IMR-90 (cell line): ENCODE measurements around the gene MAMDC4. TPM values are rescaled to one million over a fixed set of nuclear protein-coding genes. Genes with fewer than 3 reads are reported as not detected.

ENCODE experiments used
- ATAC-seq: fragments of 200-7000 bp; cut with Tn5 transposase; 2 replicates; pipeline ENCODE4 v1.9.1; 2020; ENCODE audit warnings: low read depth, mild to moderate bottlenecking, moderate library complexity
- BruUV-seq: library from RNA; stranded (reverse); fragments of 400-500 nt; replicated peaks from 2 replicates; lab custom pipeline; 2021; lab: Mats Ljungman, UMichigan
- CTCF ChIA-PET: fragments of 300-600 bp; formaldehyde crosslinking; extraction: SDS; loops from one replicate; lab custom pipeline; 2021; ENCODE audit warnings: antibody characterized with exemption; lab: Yijun Ruan, JAX
- POLR2A ChIA-PET: fragments of 300-600 bp; sonication (Branson Sonifier 250); formaldehyde crosslinking; loops from one replicate; lab custom pipeline; 2022; ENCODE audit warnings: antibody characterized with exemption; ENCODE audit not compliant: unreplicated experiment; lab: Charles Lee
- DNase-seq: peaks from one replicate; pipeline ENCODE4 v3.0.0; 2013
- H2AFZ ChIP-seq: replicated peaks from 2 replicates; pipeline ENCODE3; 2013; ENCODE audit warnings: low read length, mild to moderate bottlenecking; ENCODE audit not compliant: poor library complexity
- H2AK5ac ChIP-seq: 2 replicates; pipeline ENCODE4 v1.6.1; 2013; ENCODE audit warnings: low read depth, low read length, inconsistent platforms
- H2AK9ac ChIP-seq: replicated peaks from 2 replicates; pipeline ENCODE3; 2013; ENCODE audit warnings: mild to moderate bottlenecking, low read depth, low read length, moderate library complexity; ENCODE audit not compliant: poor library complexity
- H2BK120ac ChIP-seq: 2 replicates; pipeline ENCODE4 v1.6.1; 2013; ENCODE audit warnings: low read depth, low read length, inconsistent platforms
- H2BK15ac ChIP-seq: 3 replicates; pipeline ENCODE4 v1.6.1; 2013; ENCODE audit warnings: low read depth, low read length, inconsistent platforms
- H2BK20ac ChIP-seq: 2 replicates; pipeline ENCODE4 v1.6.1; 2013; ENCODE audit warnings: low read depth, mild to moderate bottlenecking, inconsistent platforms, low read length, moderate library complexity
- H2BK5ac ChIP-seq: 2 replicates; pipeline ENCODE4 v1.6.1; 2013; ENCODE audit warnings: mild to moderate bottlenecking, low read depth, low read length, inconsistent platforms; ENCODE audit not compliant: poor library complexity, severe bottlenecking
- H3K14ac ChIP-seq: replicated peaks from 2 replicates; pipeline ENCODE4 v1.6.1; 2013; ENCODE audit warnings: low read depth, low read length, inconsistent platforms
- H3K18ac ChIP-seq: 2 replicates; pipeline ENCODE4 v1.6.1; 2013; ENCODE audit warnings: low read depth, low read length, control low read depth
- H3K23ac ChIP-seq: 2 replicates; pipeline ENCODE4 v1.6.1; 2013; ENCODE audit warnings: low read depth, low read length, inconsistent platforms
- H3K27ac ChIP-seq: 2 replicates; pipeline ENCODE4 v1.5.1; 2013; ENCODE audit warnings: mild to moderate bottlenecking, control low read depth, low read length; ENCODE audit not compliant: insufficient read depth
- H3K27me3 ChIP-seq: 2 replicates; pipeline ENCODE4 v1.6.1; 2013; ENCODE audit warnings: low read length; ENCODE audit not compliant: control insufficient read depth, insufficient read depth
- H3K36me3 ChIP-seq: 2 replicates; pipeline ENCODE4 v1.6.1; 2013; ENCODE audit warnings: low read length, mixed read lengths; ENCODE audit not compliant: control insufficient read depth, insufficient read depth
- H3K4ac ChIP-seq: 2 replicates; pipeline ENCODE4 v1.6.1; 2013; ENCODE audit warnings: low read depth, low read length, inconsistent platforms
- H3K4me1 ChIP-seq: 2 replicates; pipeline ENCODE4 v1.6.1; 2013; ENCODE audit warnings: low read length, mixed read lengths; ENCODE audit not compliant: control insufficient read depth, insufficient read depth
- H3K4me2 ChIP-seq: 2 replicates; pipeline ENCODE4 v1.6.1; 2013; ENCODE audit warnings: low read depth, mild to moderate bottlenecking, control low read depth, low read length, moderate library complexity
- H3K4me3 ChIP-seq: 2 replicates; pipeline ENCODE4 v1.5.1; 2013; ENCODE audit warnings: low read depth, mild to moderate bottlenecking, control low read depth, low read length, moderate library complexity; ENCODE audit not compliant: insufficient read depth
- H3K56ac ChIP-seq: 2 replicates; pipeline ENCODE4 v1.6.1; 2013; ENCODE audit warnings: low read length, inconsistent platforms; ENCODE audit not compliant: insufficient read depth; ENCODE audit errors: extremely low read depth
- H3K79me1 ChIP-seq, 2 experiments: 2 replicates each; pipeline ENCODE4 v1.6.1; 2013; ENCODE audit warnings: low read length in 2 of 2, inconsistent platforms in 1 of 2, low read depth in 1 of 2
- H3K9ac ChIP-seq: 2 replicates; pipeline ENCODE4 v1.6.1; 2013; ENCODE audit warnings: low read depth, low read length, control low read depth
- H3K9me1 ChIP-seq: 2 replicates; pipeline ENCODE4 v1.6.1; 2013; ENCODE audit warnings: low read length, inconsistent platforms; ENCODE audit not compliant: insufficient read depth
- H3K9me3 ChIP-seq: 2 replicates; pipeline ENCODE4 v1.6.1; 2013; ENCODE audit warnings: low read length; ENCODE audit not compliant: control insufficient read depth, insufficient read depth
- H4K20me1 ChIP-seq: 2 replicates; pipeline ENCODE4 v1.6.1; 2013; ENCODE audit warnings: low read length, inconsistent platforms; ENCODE audit not compliant: insufficient read depth
- H4K5ac ChIP-seq: 2 replicates; pipeline ENCODE4 v1.6.1; 2013; ENCODE audit warnings: mild to moderate bottlenecking, low read depth, low read length, control low read depth
- H4K8ac ChIP-seq, 2 experiments: 2 replicates each; pipeline ENCODE4 v1.6.1; 2013; ENCODE audit warnings: low read depth in 2 of 2, low read length in 2 of 2, control low read depth in 1 of 2, inconsistent platforms in 1 of 2
- H4K91ac ChIP-seq: 2 replicates; pipeline ENCODE4 v1.6.1; 2013; ENCODE audit warnings: low read depth, low read length, inconsistent platforms; ENCODE audit not compliant: insufficient read depth
- CEBPB ChIP-seq: IDR thresholded peaks from 2 replicates; pipeline ENCODE4 v1.6.1; 2012; ENCODE audit warnings: low read depth, low read length, improper control_type of control experiment
- MXI1 ChIP-seq: IDR thresholded peaks from 2 replicates; pipeline ENCODE4 v1.6.1; 2012; ENCODE audit warnings: low read depth, mild to moderate bottlenecking, low read length, moderate library complexity, borderline replicate concordance
- POLR2A ChIP-seq: IDR thresholded peaks from 2 replicates; pipeline ENCODE4 v1.6.1; 2012; ENCODE audit warnings: mild to moderate bottlenecking, low read depth, low read length
- RAD21 ChIP-seq: IDR thresholded peaks from 2 replicates; pipeline ENCODE4 v1.6.1; 2012; ENCODE audit warnings: low read length, improper control_type of control experiment
- SMC3 ChIP-seq: fragments of 150-350 bp; IDR thresholded peaks from 2 replicates; pipeline ENCODE4 v1.6.1; 2016; ENCODE audit warnings: low read depth, mild to moderate bottlenecking, antibody characterized with exemption, low read length, moderate library complexity
- USF2 ChIP-seq: fragments of 150-350 bp; IDR thresholded peaks from 2 replicates; pipeline ENCODE4 v1.6.1; 2017; ENCODE audit warnings: mild to moderate bottlenecking, antibody characterized with exemption, low read length, low read depth
- WGBS, 2 experiments: methylation state at CpG; one replicate each; pipeline versions ENCODE4 v1.1.5 to v1.1.7; 2013; ENCODE audit warnings: missing lambda C conversion rate in 2 of 2; ENCODE audit not compliant: insufficient read length in 1 of 2; ENCODE audit errors: extremely low coverage in 2 of 2; 5-methylcytosine and 5-hydroxymethylcytosine counted together
- dilution Hi-C: fragments of 300-500 bp; cut with HindIII; formaldehyde crosslinking; loops from one replicate; pipeline ENCODE4 v1.14.3; 2018; ENCODE audit warnings: low sequenced_read_pairs; ENCODE audit not compliant: unreplicated experiment
- in situ Hi-C: fragments of 300-500 bp; cut with MboI; formaldehyde crosslinking; loops from 3 replicates; pipeline ENCODE4 v1.14.3; 2019; ENCODE audit warnings: low sequenced_read_pairs, inconsistent platforms, mixed read lengths
- intact Hi-C: fragments of 100-400 bp; cut with micrococcal nuclease; formaldehyde crosslinking; loops from 2 replicates; pipeline ENCODE4 v1.10.0; 2022
- polyA plus RNA-seq, 3 experiments: library from polyadenylated mRNA; depleted of rRNA; stranded (reverse); fragments of >200 nt; gene quantifications; 2 replicates each; pipeline ENCODE4 v1.2.3, GENCODE V29; 2012; ENCODE audit warnings: low replicate concordance in 1 of 3
- total RNA-seq: library from RNA; depleted of rRNA; stranded (reverse); fragments of >200 nt; gene quantifications from 2 replicates; pipeline ENCODE4 v1.2.3, GENCODE V29; 2012

Gene MAMDC4
- total and polyA plus RNA-seq, 2 of the 4 experiments (the other 2 are of a cell fraction): 0.18 to 3.5 TPM

GRCh38 chr9:136896027-136896426 lies 43.9 kb downstream of the MAMDC4 start:
- no peak overlapping the region for H3K56ac ChIP-seq
- dilution Hi-C loops (no loop called here), in situ Hi-C loops (no loop called here), intact Hi-C loops (no loop called here)
- 80% methylated on average over 11 of the region's 11 CpGs; no CpG with 5 or more reads in 1 of the 2 experiments for WGBS, 2 experiments
- H2BK15ac ChIP-seq: no peak overlapping the region
- no peak overlapping the region for H2AK5ac ChIP-seq
- no peak overlapping the region for H4K8ac ChIP-seq
- ChIA-PET POLR2A (no interaction called here), CTCF (no interaction called here)
- H3K14ac ChIP-seq: no peak overlapping the region
- H2AK9ac ChIP-seq: no peak overlapping the region
- no peak overlapping the region for H2BK120ac ChIP-seq
- no peak overlapping the region for H2BK5ac ChIP-seq
- peaks cover 25 to 70% of the 10 kb centered on the region in 2 experiments for H3K79me1 ChIP-seq
- DNase-seq: no peak
- H3K4me1 ChIP-seq: no peaks in the 10 kb centered on the region
- no peak overlapping the region for H3K4me2 ChIP-seq
- no TSS peak for BruUV-seq
- H3K27ac ChIP-seq: no peak overlapping the region
- no peak overlapping the region for H3K23ac ChIP-seq
- H3K18ac ChIP-seq: no peak overlapping the region
- H3K9ac ChIP-seq: no peak overlapping the region
- no peaks in the 10 kb centered on the region for H3K9me3 ChIP-seq
- no peak overlapping the region for H3K4me3 ChIP-seq
- H4K5ac ChIP-seq: no peak overlapping the region
- H3K36me3 ChIP-seq: peaks cover 16% of the 10 kb centered on the region
- H3K4ac ChIP-seq: no peak overlapping the region
- no peak overlapping the region for H4K91ac ChIP-seq
- H3K27me3 ChIP-seq: no peaks in the 10 kb centered on the region
- H3K9me1 ChIP-seq: peaks cover 9% of the 10 kb centered on the region; the same call in 1 of the 2 replicates
- no peak overlapping the region for H2AFZ ChIP-seq
- no peak for ATAC-seq
- H4K20me1 ChIP-seq: peaks cover 9% of the 10 kb centered on the region
- no peak overlapping the region for H2BK20ac ChIP-seq
- no peak for TF ChIP-seq RAD21
- no peak for TF ChIP-seq USF2
- TF ChIP-seq POLR2A: no peak
- TF ChIP-seq MXI1: no peak
- no peak for TF ChIP-seq SMC3
- no peak for TF ChIP-seq CEBPB
